Fibroblast of mammary gland (primary cell): ENCODE results near the gene XIST.

Experiments
- DNase-seq: peaks from one replicate; pipeline ENCODE4 v3.0.0-alpha.2; 2010; ENCODE audit warnings: low read depth
- H3K4me3 ChIP-seq: 2 replicates; pipeline ENCODE4 v1.5.1; 2011; ENCODE audit warnings: low read depth, mild to moderate bottlenecking, low read length, moderate library complexity; ENCODE audit not compliant: control insufficient read depth
- TF ChIP-seq, protein P1 (sequence below): conservative IDR thresholded peaks from 2 replicates; pipeline ENCODE4 v1.5.1; 2011; ENCODE audit warnings: low read depth, low read length, inconsistent platforms; ENCODE audit not compliant: control insufficient read depth, insufficient read depth

Gene XIST

DNA sequence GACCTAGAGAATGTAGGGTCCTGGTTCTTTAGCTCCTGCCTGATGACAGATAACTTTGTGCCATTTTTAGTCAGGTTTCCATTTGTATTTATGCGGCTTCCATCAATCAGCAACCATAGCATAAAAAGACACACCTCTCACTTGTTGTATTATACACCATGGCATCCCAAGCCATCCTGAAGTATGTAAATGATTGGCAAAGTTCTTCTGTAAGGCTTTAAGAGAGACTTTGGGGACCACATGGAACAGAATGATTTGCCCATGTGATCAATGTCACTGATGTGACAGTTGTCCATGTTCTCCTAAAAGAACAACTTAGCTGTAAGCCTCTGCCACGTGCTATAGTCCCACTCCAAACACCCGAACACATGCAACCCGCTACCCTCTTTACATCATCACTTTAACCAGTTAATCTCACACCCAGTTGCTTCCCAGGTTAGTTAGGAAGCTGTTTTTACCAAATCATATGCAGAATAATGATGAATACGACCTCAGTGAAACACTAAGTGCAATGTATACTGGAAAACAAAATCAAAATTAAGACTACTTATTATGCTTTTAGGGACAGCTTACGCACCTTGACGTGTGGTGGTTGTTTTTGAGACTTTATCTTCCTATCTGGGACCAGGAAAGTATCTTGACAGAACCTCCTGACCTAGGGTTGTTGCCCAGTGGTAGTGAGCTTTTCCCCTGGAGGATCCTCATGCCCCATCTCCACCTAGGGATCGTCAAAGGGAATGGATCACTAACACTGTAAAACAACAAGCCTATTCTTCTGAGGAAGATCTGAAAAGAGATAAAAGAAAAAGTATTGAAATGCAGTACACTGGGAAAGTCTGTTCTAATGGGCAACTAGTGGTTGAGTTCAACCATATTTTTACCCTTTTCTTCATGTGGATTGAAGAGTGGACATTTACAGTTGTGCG lies 21.8 kb downstream of the XIST start:
- no peak for DNase-seq
- H3K4me3 ChIP-seq: no peak overlapping the region
- TF ChIP-seq, protein P1, sequence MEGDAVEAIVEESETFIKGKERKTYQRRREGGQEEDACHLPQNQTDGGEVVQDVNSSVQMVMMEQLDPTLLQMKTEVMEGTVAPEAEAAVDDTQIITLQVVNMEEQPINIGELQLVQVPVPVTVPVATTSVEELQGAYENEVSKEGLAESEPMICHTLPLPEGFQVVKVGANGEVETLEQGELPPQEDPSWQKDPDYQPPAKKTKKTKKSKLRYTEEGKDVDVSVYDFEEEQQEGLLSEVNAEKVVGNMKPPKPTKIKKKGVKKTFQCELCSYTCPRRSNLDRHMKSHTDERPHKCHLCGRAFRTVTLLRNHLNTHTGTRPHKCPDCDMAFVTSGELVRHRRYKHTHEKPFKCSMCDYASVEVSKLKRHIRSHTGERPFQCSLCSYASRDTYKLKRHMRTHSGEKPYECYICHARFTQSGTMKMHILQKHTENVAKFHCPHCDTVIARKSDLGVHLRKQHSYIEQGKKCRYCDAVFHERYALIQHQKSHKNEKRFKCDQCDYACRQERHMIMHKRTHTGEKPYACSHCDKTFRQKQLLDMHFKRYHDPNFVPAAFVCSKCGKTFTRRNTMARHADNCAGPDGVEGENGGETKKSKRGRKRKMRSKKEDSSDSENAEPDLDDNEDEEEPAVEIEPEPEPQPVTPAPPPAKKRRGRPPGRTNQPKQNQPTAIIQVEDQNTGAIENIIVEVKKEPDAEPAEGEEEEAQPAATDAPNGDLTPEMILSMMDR: no peak

DNA sequence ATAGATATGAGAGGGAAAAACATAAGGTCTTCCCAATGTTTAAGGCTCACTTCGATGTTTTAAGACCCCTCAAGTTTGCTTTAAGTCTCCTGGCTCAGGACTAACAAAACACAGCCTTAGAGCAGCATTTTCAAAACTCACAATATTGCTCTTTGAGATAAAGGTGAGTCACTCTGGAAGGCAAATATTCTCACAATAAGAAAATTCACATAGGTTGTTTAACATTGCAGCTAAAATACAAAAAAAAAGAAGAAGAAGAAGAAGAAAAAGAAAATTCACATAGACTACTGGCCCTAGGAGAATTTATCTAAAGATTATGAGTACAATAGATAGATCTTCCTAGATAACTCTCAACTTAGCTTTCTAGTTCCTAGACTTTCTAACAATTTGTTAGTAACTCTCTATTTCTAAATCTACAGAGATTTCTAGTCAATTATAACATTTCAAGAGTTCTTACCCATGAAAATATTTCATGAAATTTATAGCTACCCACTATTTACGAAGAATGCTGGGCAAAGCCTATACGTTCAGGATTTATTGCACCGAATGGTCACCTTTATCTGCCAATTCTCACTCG lies 22.5 kb downstream of the XIST start:
- TF ChIP-seq, protein P1: no peak
- no peak overlapping the region for H3K4me3 ChIP-seq
- no peak for DNase-seq

DNA sequence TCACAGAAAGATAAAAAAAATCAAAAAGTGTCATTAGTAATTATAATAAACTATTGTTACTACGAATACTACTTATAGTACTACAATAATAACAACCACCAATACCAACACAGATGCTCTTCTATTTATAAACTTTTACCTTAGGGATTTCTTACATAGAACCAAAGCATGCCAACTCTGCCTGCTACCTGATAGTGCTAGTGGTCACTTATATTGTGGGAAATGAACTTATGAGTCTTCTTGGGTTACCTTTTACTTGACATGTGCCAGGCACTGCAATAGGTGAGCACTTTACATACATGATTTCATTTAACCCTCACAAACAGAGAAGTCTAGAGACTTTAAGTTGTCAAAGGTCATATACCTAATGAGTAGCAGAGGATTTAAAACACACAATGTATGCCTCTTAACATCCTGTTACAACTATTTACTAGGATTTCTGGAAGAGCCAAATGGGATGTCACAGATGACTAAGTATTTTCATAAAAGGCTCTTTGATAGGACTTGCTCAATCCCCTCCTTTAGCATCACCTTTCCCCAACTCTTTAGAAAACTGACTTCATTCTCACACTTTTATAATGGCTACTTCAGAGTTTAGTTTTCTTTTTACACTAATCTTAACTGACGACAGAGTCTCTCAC lies 24.3 kb downstream of the XIST start:
- no peak for DNase-seq
- no peak overlapping the region for H3K4me3 ChIP-seq
- TF ChIP-seq, protein P1: no peak

DNA sequence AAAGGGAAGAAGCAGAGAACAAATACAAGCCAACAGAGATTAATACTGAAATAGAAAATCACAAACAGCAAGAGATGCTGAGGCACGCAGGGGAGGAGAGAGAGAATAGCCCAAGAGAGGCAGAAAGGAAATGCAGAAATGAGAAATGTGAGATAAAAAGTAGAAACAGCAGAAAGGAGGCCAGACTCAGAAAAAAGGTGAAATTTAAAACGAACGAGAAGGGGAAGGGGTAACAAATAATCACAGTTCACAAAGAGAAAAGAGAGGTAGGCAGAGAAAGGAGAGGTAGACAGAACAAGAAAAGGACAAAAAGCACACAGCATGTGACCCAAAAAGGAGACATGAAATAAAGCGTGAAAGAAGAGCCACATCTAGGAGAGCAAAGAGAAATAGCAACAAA lies 25.1 kb downstream of the XIST start:
- no peak for DNase-seq
- H3K4me3 ChIP-seq: no peak overlapping the region
- TF ChIP-seq, protein P1: no peak

DNA sequence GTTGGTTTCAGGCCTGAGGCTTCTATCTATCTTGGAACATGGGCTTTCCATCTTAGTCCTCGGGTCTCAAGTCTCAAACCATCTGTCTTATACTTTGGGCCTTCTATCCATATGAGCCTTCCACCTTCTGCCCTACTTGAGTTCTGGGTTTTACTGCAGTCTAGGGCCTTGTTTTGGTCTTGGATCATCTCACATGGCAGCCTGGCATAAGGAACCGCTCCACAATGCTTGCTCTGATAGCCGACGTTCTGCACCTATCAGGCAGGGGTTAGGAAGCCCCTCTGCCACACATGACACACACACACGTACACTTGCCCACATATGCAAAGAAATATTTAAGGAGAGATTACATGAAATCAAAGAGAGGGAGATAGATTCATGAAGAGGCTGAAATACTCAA lies 25.5 kb downstream of the XIST start:
- TF ChIP-seq, protein P1: no peak
- no peak for DNase-seq
- H3K4me3 ChIP-seq: no peak overlapping the region

DNA sequence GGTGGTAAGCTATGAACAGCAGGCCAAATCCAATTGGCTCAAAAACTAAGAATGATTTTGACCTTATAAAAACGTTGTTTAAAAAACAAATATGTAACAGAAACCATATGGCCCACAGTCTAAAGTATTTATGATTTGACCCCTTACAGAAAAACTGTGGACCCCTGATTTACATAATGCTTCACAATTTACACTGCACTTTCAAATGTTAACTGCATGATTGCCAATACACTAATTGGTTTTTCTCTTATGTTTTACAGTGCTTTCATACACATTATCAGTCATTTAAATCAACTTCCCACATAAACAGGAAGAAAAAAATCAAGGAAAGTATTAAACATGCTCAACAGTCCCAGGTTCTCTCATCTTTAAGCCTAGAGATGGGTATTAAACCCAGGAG lies 26.9 kb downstream of the XIST start:
- TF ChIP-seq, protein P1: no peak
- no peak overlapping the region for H3K4me3 ChIP-seq
- no peak for DNase-seq
